Measurements from ENCODE around the gene RBPJL. TPM values are rescaled to one million over a fixed set of nuclear protein-coding genes. Genes with fewer than 3 reads are reported as not detected.

The RBPJL gene
- total RNA-seq, 1 donor from 2014 or later: not detected

DNA sequence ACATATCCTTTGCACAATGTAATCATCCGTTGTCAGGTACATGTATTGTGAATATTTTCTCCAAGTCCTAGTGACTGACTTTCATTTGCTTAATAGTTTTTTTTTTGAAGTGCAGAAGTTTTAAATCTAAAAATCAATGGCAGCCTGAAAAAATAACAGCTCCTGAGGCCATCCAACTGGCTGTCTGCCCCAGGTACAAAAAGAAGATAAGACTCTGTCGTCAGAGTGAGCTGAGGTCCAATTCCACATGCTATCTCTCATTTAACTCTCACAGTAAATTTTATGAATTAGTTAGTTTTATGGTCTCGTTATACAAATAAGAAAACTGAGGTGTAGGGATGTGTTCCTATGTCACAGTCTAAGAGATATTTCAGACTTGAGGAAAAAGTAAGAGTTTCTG lies 31.3 kb upstream of the RBPJL start:
- Mint-ChIP-seq H3K27ac (ENCODE audit: unreplicated experiment) (no peak overlapping the region), H3K36me3 (ENCODE audit: low read depth) (no peaks in the 10 kb centered on the region), H3K27me3 (ENCODE audit: low read depth) (peaks cover 33% of the 10 kb centered on the region), H3K9me3 (peaks cover 2% of the 10 kb centered on the region), H3K4me3 (no peak overlapping the region), H3K4me1 (no peaks in the 10 kb centered on the region)
- TF ChIP-seq, protein P1, sequence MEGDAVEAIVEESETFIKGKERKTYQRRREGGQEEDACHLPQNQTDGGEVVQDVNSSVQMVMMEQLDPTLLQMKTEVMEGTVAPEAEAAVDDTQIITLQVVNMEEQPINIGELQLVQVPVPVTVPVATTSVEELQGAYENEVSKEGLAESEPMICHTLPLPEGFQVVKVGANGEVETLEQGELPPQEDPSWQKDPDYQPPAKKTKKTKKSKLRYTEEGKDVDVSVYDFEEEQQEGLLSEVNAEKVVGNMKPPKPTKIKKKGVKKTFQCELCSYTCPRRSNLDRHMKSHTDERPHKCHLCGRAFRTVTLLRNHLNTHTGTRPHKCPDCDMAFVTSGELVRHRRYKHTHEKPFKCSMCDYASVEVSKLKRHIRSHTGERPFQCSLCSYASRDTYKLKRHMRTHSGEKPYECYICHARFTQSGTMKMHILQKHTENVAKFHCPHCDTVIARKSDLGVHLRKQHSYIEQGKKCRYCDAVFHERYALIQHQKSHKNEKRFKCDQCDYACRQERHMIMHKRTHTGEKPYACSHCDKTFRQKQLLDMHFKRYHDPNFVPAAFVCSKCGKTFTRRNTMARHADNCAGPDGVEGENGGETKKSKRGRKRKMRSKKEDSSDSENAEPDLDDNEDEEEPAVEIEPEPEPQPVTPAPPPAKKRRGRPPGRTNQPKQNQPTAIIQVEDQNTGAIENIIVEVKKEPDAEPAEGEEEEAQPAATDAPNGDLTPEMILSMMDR (conservative IDR thresholded peaks at IDR 0.05): no peak
- DNase-seq (ENCODE audit: low read depth, low spot score): no peak

DNA sequence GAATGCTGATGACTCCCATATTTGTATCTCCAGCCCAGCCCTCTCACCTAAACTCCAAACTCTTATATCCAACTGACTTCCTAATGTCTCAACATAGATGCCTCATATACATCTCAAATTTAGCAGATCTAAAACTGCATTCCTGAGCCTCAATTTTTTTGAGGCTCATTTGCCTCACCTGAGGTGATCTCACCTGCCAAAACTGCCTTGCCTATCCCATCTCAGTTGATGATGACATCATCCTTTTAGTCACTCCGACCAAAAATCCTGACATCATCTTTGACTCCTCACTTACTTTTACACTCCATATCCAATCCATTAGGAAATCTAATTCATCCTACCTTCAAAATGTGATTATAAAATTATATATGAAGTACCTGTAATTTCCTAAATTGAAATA lies 26.6 kb upstream of the RBPJL start:
- no peaks in the 10 kb centered on the region for H3K4me1 Mint-ChIP-seq
- H3K4me3 Mint-ChIP-seq: no peak overlapping the region
- H3K27me3 Mint-ChIP-seq (ENCODE audit: low read depth): peaks cover 54% of the 10 kb centered on the region
- no peak for DNase-seq (ENCODE audit: low read depth, low spot score)
- no peak overlapping the region for H3K27ac Mint-ChIP-seq (ENCODE audit: unreplicated experiment)
- TF ChIP-seq, protein P1 (conservative IDR thresholded peaks at IDR 0.05): no peak
- no peaks in the 10 kb centered on the region for H3K9me3 Mint-ChIP-seq
- no peaks in the 10 kb centered on the region for H3K36me3 Mint-ChIP-seq (ENCODE audit: low read depth)

DNA sequence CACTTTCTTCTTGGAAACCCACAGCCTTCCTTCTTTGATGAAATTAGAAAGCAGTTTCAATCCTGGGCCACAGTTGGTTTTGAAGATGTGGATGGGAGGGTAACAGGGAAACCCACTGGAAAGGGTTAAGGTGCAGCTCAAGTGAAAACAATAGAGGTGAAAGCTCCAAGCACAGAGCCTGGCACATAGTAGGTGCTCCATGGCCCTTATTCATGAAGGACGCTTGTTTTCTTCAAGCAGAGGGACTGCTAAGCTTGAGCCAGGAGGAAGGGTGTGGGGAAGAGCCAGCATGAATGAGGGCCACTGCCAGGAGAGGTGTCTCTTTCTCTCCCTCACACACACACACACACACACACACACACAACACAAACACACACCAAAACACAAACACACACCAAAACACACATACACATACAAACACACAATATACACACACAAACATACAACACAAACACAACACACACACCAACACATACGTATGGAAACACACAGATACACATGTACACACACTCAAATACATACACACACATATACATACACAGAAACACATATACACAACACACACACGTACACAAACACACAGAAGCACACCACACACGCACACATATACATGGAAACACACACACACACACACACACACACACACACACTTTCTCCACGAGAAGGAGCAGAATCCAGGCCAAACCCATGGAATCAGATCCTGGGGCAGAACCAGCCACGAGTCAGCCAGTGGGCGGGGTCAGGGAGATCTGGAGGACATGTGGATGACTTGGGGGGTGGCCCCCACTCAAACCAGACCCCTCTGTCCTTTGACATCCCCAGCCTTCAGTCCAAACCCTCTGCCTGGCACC lies 23.7 kb upstream of the RBPJL start:
- Mint-ChIP-seq H3K36me3 (ENCODE audit: low read depth) (no peaks in the 10 kb centered on the region), H3K9me3 (no peaks in the 10 kb centered on the region), H3K27me3 (ENCODE audit: low read depth) (peaks cover 72% of the 10 kb centered on the region), H3K4me3 (no peak overlapping the region), H3K27ac (ENCODE audit: unreplicated experiment) (no peak overlapping the region), H3K4me1 (no peaks in the 10 kb centered on the region)
- DNase-seq (ENCODE audit: low read depth, low spot score): no peak
- TF ChIP-seq, protein P1 (conservative IDR thresholded peaks at IDR 0.05): no peak

DNA sequence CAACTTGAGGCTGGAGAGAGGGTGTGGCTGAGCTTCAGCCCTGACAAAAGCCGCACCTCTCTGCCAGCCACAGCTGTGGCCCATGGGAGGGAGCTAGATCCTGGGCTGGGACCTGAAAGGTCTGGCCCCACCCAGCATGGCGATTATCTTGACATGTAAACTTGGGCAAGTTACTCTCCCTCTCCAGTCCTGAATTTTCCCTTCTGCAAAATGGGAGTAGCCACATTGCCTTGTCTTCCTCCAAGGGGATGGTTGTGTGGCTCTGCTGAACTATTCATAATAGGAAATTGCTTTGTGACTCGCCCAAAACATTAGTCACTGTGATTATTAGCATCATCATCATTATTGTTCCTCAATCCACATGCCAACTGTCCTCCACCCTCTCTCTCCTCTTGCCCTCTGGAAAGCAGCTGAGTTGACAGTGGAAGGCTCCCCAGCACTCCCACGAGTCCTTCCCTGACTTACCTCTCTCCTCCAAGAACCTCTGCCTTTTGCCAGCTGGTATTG lies 23.0 kb upstream of the RBPJL start:
- no peaks in the 10 kb centered on the region for H3K9me3 Mint-ChIP-seq
- H3K27ac Mint-ChIP-seq (ENCODE audit: unreplicated experiment): no peak overlapping the region
- peaks cover 73% of the 10 kb centered on the region for H3K27me3 Mint-ChIP-seq (ENCODE audit: low read depth)

DNA sequence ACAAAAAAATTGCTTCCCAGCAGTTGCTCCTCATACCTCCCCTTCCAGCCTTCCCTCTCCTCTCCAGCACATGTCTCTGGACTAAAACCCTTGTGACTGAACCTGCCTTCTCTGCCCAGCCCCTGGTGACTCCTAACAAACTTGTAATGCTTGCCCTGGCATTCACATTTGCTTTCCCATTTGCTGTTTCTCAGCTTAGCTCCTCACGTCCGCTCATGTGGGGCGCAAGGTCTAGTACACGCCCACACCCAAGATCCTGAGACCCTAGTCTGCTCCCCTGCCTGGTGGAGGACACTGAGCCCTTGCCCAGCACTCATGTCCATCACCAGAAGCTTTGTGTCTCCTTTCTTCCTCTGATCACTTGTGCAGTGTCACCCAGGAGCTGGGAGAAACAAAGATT lies 18.3 kb upstream of the RBPJL start:
- no peaks in the 10 kb centered on the region for H3K9me3 Mint-ChIP-seq
- DNase-seq (ENCODE audit: low read depth, low spot score): no peak
- H3K4me3 Mint-ChIP-seq: no peak overlapping the region
- H3K27ac Mint-ChIP-seq (ENCODE audit: unreplicated experiment): no peak overlapping the region
- TF ChIP-seq, protein P1 (conservative IDR thresholded peaks at IDR 0.05): no peak
- peaks cover 90% of the 10 kb centered on the region for H3K27me3 Mint-ChIP-seq (ENCODE audit: low read depth)
- H3K36me3 Mint-ChIP-seq (ENCODE audit: low read depth): no peaks in the 10 kb centered on the region
- H3K4me1 Mint-ChIP-seq: peaks cover 17% of the 10 kb centered on the region

More for the DNA sequence above, 23.0 kb upstream of the RBPJL start:
- Mint-ChIP-seq H3K36me3 (ENCODE audit: low read depth) (no peaks in the 10 kb centered on the region), H3K4me1 (no peaks in the 10 kb centered on the region), H3K4me3 (no peak overlapping the region)
- TF ChIP-seq, protein P1 (conservative IDR thresholded peaks at IDR 0.05): no peak
- no peak for DNase-seq (ENCODE audit: low read depth, low spot score)
